HEK293T (cell line): Measurements from ENCODE around the gene PSTPIP1.

Experiments
- ARNT ChIP-seq: fragments of 450-650 bp; IDR thresholded peaks from 2 replicates; pipeline ENCODE4 v1.6.1; 2017; ENCODE audit warnings: mild to moderate bottlenecking
- BHLHE40 ChIP-seq: fragments of 450-650 bp; IDR thresholded peaks from 2 replicates; pipeline ENCODE4 v1.6.1; 2016; ENCODE audit warnings: mild to moderate bottlenecking, moderate library complexity, borderline replicate concordance
- ELF4 ChIP-seq: fragments of 450-650 bp; IDR thresholded peaks from 2 replicates; pipeline ENCODE4 v1.6.1; 2017; ENCODE audit warnings: antibody characterized with exemption
- HDGF ChIP-seq: fragments of 450-650 bp; IDR thresholded peaks from 2 replicates; pipeline ENCODE4 v1.6.1; 2017; ENCODE audit warnings: antibody characterized with exemption, borderline replicate concordance
- LEF1 ChIP-seq: fragments of 450-650 bp; IDR thresholded peaks from 2 replicates; pipeline ENCODE4 v1.6.1; 2017; ENCODE audit warnings: mild to moderate bottlenecking, borderline replicate concordance
- ZNF384 ChIP-seq: fragments of 450-650 bp; IDR thresholded peaks from 2 replicates; pipeline ENCODE4 v1.6.1; 2016

DNA sequence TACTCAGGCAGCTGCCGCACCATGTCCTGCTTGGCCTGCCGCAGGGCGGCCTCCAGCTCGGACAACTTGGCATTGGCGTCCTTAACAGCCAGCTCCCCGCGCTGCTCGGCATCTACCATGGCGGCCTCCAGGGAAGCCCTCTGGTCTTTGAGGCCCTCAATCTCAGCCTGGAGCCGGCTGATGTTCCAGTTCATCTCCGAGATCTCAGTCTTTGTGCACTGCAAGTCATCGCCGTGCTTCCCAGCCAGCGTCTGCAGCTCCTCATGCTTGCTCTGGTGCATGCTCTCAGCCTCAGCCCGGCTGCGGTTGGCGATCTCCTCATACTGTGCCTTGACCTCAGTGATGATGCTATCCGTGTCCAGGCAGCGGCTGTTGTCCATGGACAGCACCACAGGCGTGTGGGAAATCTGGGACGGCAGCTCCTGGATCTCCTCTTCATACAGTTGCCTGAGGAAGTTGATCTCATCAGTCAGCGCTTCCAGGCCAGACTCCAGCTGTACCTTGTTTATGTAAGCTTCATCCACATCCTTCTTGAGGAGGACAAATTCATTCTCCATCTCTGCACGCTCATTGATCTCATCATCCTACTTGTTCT, 15.5 kb upstream of the PSTPIP1 start:
- TF ChIP-seq ARNT (no peak), BHLHE40 (no peak), ELF4 (no peak), LEF1 (no peak), ZNF384 (no peak), HDGF (no peak)
